ENCODE measurements around the gene OLFM1. TPM values are rescaled to one million over a fixed set of nuclear protein-coding genes. Genes with fewer than 3 reads are reported as not detected.
"Not testable (repeated sequence)": the region's sequence is repeated elsewhere in the genome, so short reads cannot be mapped to it uniquely, and the experiment has no call there.

Gene OLFM1
- total and polyA plus RNA-seq, 3 experiments from 2014 or later: not detected

- H3K36me3 ChIP-seq (ENCODE audit: insufficient read depth, low read length); H3K4me3 Mint-ChIP-seq; H3K27ac ChIP-seq (ENCODE audit: low read depth, low read length); POLR2A ChIA-PET; H3K4me3 ChIP-seq (ENCODE audit: low read length); H3K36me3 Mint-ChIP-seq; H3K27me3 ChIP-seq (ENCODE audit: insufficient read depth, low read length, poor library complexity, severe bottlenecking); CTCF ChIA-PET; H3K9me3 ChIP-seq (ENCODE audit: low read length); DNase-seq; H3K4me1 Mint-ChIP-seq; H3K4me1 ChIP-seq (ENCODE audit: insufficient read depth, low read length); H3K27ac Mint-ChIP-seq: not testable (repeated sequence)
- H3K27me3 Mint-ChIP-seq: peaks cover 13 to 16% of the 10 kb centered on the region in 2 donors
- H3K9me3 Mint-ChIP-seq: peaks cover 5 to 15% (median 7%) of the 10 kb centered on the region in 5 donors
These were observed 23.6 kb upstream of the OLFM1 start for GRCh38 chr9:135063888-135064287.

DNA sequence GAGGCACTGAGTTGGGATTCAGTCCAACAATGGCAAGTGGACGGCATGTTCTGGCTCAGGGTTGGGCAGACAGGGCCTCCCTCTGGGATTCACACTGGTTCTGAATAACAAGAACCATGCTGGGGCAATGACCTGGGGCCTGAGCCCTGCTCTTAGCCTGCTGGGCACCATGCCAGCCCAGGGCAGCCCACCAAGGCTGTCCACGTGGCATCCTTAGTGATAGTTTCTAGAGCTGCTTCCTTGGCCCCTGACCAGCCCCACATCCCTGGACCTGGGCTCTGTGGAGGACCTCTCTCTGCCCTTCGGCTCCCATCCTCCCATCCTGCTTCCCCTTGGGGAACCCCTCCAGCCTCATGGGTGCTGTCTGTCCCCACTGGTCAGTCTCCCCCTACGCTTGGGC, 22.3 kb upstream of the OLFM1 start:
- H3K4me1 ChIP-seq (ENCODE audit: insufficient read depth, low read length): no peaks in the 10 kb centered on the region
- no peak overlapping the region for H3K27ac Mint-ChIP-seq
- H3K27ac ChIP-seq (ENCODE audit: low read depth, low read length): no peak overlapping the region
- H3K36me3 Mint-ChIP-seq: no peaks in the 10 kb centered on the region
- ChIA-PET CTCF (no interaction called here), POLR2A (no interaction called here)
- peaks cover 5 to 15% (median 7%) of the 10 kb centered on the region in 5 donors for H3K9me3 Mint-ChIP-seq
- H3K4me3 Mint-ChIP-seq: no peak overlapping the region
- DNase-seq: no peak
- H3K4me3 ChIP-seq (ENCODE audit: low read length): no peak overlapping the region
- H3K4me1 Mint-ChIP-seq: no peaks in the 10 kb centered on the region
- H3K9me3 ChIP-seq (ENCODE audit: low read length): no peaks in the 10 kb centered on the region
- H3K27me3 Mint-ChIP-seq: peaks cover 13 to 17% of the 10 kb centered on the region in 2 donors
- H3K36me3 ChIP-seq (ENCODE audit: insufficient read depth, low read length): no peaks in the 10 kb centered on the region
- H3K27me3 ChIP-seq (ENCODE audit: insufficient read depth, low read length, poor library complexity, severe bottlenecking): no peaks in the 10 kb centered on the region

- Histone ChIP-seq H3K4me1 (ENCODE audit: insufficient read depth, low read length) (no peaks in the 10 kb centered on the region), H3K27me3 (ENCODE audit: insufficient read depth, low read length, poor library complexity, severe bottlenecking) (no peaks in the 10 kb centered on the region), H3K4me3 (ENCODE audit: low read length) (no peak overlapping the region), H3K36me3 (ENCODE audit: insufficient read depth, low read length) (no peaks in the 10 kb centered on the region), H3K9me3 (ENCODE audit: low read length) (no peaks in the 10 kb centered on the region), H3K27ac (ENCODE audit: low read depth, low read length) (no peak overlapping the region)
- H3K4me1 Mint-ChIP-seq: no peaks in the 10 kb centered on the region
- POLR2A ChIA-PET: no interaction called here
- H3K27me3 Mint-ChIP-seq: peaks cover 13 to 16% of the 10 kb centered on the region in 2 donors
- H3K9me3 Mint-ChIP-seq: peaks cover 5 to 15% (median 7%) of the 10 kb centered on the region in 5 donors
- H3K27ac Mint-ChIP-seq: no peak overlapping the region
- H3K36me3 Mint-ChIP-seq: no peaks in the 10 kb centered on the region
- H3K4me3 Mint-ChIP-seq: no peak overlapping the region
- CTCF ChIA-PET: no interaction called here
- no peak for DNase-seq
These were observed 21.7 kb upstream of the OLFM1 start for GRCh38 chr9:135065804-135066203.

- Histone ChIP-seq H3K27ac (ENCODE audit: low read depth, low read length) (no peak overlapping the region), H3K9me3 (ENCODE audit: low read length) (no peaks in the 10 kb centered on the region), H3K4me1 (ENCODE audit: insufficient read depth, low read length) (no peaks in the 10 kb centered on the region), H3K4me3 (ENCODE audit: low read length) (no peak overlapping the region), H3K27me3 (ENCODE audit: insufficient read depth, low read length, poor library complexity, severe bottlenecking) (no peaks in the 10 kb centered on the region), H3K36me3 (ENCODE audit: insufficient read depth, low read length) (no peaks in the 10 kb centered on the region)
- Mint-ChIP-seq H3K4me3 (no peak overlapping the region), H3K27ac (no peak overlapping the region), H3K36me3 (no peaks in the 10 kb centered on the region), H3K27me3 (peaks cover 13 to 16% of the 10 kb centered on the region in 2 donors), H3K9me3 (peaks cover 5 to 15% (median 7%) of the 10 kb centered on the region in 5 donors), H3K4me1 (no peaks in the 10 kb centered on the region)
- POLR2A ChIA-PET: no interaction called here
- CTCF ChIA-PET: no interaction called here
- no peak for DNase-seq
These were observed 21.2 kb upstream of the OLFM1 start for GRCh38 chr9:135066291-135066690.

DNA sequence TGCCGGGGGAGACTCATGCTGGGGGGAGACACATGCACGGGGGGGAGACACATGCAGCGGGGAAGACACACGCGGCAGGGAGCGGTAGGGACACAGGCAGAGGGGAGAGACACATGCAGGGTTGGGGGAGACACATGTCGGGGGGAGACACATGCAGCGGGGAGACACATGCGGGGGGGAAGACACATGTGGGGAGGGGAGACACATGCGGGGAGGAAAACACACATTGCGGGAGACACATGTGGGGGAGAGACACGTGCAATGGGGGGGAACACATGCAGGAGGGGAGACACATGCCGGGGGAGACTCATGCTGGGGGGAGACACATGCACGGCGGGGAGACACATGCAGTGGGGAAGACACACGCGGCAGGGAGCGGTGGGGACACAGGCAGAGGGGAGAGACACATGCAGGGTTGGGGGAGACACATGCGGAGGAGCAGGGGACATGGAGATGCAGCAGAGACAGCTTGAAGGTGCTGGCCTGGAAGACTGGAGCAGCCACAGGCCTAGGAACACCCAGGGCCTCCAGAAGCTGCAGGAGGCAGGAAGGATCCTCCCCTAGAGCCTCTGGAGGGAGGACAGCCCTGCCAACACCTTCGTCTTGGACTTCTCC, 20.3 kb upstream of the OLFM1 start:
- CTCF ChIA-PET: no interaction called here
- Histone ChIP-seq H3K4me3 (ENCODE audit: low read length) (no peak overlapping the region), H3K9me3 (ENCODE audit: low read length) (no peaks in the 10 kb centered on the region), H3K4me1 (ENCODE audit: insufficient read depth, low read length) (no peaks in the 10 kb centered on the region), H3K27me3 (ENCODE audit: insufficient read depth, low read length, poor library complexity, severe bottlenecking) (no peaks in the 10 kb centered on the region), H3K36me3 (ENCODE audit: insufficient read depth, low read length) (no peaks in the 10 kb centered on the region), H3K27ac (ENCODE audit: low read depth, low read length) (no peak overlapping the region)
- H3K4me1 Mint-ChIP-seq: no peaks in the 10 kb centered on the region
- peaks cover 13 to 15% of the 10 kb centered on the region in 2 donors for H3K27me3 Mint-ChIP-seq
- DNase-seq: no peak
- H3K9me3 Mint-ChIP-seq: peaks cover 5 to 15% (median 7%) of the 10 kb centered on the region in 5 donors
- H3K27ac Mint-ChIP-seq: no peak overlapping the region
- H3K36me3 Mint-ChIP-seq: no peaks in the 10 kb centered on the region
- POLR2A ChIA-PET: no interaction called here
- H3K4me3 Mint-ChIP-seq: no peak overlapping the region

DNA sequence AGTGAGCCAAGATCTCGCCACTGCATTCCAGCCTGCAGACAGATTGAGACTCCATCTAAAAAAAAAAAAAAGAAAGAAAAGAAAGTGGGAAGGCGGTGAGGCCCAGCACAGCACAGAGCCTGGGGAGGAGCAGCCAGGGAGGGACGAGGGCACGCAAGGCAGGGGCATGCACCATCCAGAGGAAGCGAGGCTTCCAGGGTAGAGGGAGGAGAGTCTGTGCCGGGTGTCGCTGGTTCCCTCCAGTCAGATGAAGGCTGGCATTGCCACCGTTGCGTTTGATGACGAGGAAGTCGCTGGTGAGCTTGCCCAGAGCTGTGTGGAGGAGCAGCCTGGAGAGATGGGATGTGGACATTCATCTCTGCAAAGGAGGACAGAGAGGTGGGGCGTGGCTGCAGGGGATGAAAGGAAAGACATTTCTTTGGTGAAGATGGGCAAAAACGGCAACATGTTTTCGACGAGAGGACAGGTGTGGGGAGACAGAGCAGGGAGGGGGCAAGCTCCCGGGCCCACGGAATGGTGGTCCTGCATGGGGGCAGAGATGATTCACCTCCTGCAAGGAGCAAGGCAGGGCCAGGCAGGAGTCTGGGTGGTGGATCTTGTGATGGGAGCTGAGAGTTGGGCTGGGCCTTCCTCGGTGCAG, 18.6 kb upstream of the OLFM1 start:
- Mint-ChIP-seq H3K9me3 (peaks cover 3 to 10% (median 6%) of the 10 kb centered on the region in 5 donors), H3K4me1 (no peaks in the 10 kb centered on the region), H3K27ac (no peak overlapping the region), H3K36me3 (no peaks in the 10 kb centered on the region), H3K4me3 (no peak overlapping the region), H3K27me3 (peaks cover 11 to 16% of the 10 kb centered on the region in 2 donors)
- Histone ChIP-seq H3K9me3 (ENCODE audit: low read length) (no peaks in the 10 kb centered on the region), H3K36me3 (ENCODE audit: insufficient read depth, low read length) (no peaks in the 10 kb centered on the region), H3K27ac (ENCODE audit: low read depth, low read length) (no peak overlapping the region), H3K4me3 (ENCODE audit: low read length) (no peak overlapping the region), H3K27me3 (ENCODE audit: insufficient read depth, low read length, poor library complexity, severe bottlenecking) (no peaks in the 10 kb centered on the region), H3K4me1 (ENCODE audit: insufficient read depth, low read length) (no peaks in the 10 kb centered on the region)
- DNase-seq: peak in 1 of 5 donors; percentile 6
- CTCF ChIA-PET: no interaction called here
- POLR2A ChIA-PET: no interaction called here

- CTCF ChIA-PET: no interaction called here
- H3K4me3 ChIP-seq (ENCODE audit: low read length): no peak overlapping the region
- peaks cover 12% of the 10 kb centered on the region in 2 donors for H3K27me3 Mint-ChIP-seq
- no peaks in the 10 kb centered on the region for H3K27me3 ChIP-seq (ENCODE audit: insufficient read depth, low read length, poor library complexity, severe bottlenecking)
- no peaks in the 10 kb centered on the region for H3K36me3 Mint-ChIP-seq
- H3K27ac Mint-ChIP-seq: no peak overlapping the region
- peak in 1 of 5 donors; percentile 30 for DNase-seq
- H3K36me3 ChIP-seq (ENCODE audit: insufficient read depth, low read length): no peaks in the 10 kb centered on the region
- peaks cover 0 to 5% (median 0%) of the 10 kb centered on the region in 5 donors for H3K9me3 Mint-ChIP-seq
- peaks cover 0 to under 1% (median 0%) of the 10 kb centered on the region in 3 donors for H3K4me1 Mint-ChIP-seq
- no peaks in the 10 kb centered on the region for H3K9me3 ChIP-seq (ENCODE audit: low read length)
- H3K27ac ChIP-seq (ENCODE audit: low read depth, low read length): no peak overlapping the region
- POLR2A ChIA-PET: no interaction called here
- no peak overlapping the region for H3K4me3 Mint-ChIP-seq
- no peaks in the 10 kb centered on the region for H3K4me1 ChIP-seq (ENCODE audit: insufficient read depth, low read length)
These were observed 17.8 kb upstream of the OLFM1 start for GRCh38 chr9:135069558-135070197.

DNA sequence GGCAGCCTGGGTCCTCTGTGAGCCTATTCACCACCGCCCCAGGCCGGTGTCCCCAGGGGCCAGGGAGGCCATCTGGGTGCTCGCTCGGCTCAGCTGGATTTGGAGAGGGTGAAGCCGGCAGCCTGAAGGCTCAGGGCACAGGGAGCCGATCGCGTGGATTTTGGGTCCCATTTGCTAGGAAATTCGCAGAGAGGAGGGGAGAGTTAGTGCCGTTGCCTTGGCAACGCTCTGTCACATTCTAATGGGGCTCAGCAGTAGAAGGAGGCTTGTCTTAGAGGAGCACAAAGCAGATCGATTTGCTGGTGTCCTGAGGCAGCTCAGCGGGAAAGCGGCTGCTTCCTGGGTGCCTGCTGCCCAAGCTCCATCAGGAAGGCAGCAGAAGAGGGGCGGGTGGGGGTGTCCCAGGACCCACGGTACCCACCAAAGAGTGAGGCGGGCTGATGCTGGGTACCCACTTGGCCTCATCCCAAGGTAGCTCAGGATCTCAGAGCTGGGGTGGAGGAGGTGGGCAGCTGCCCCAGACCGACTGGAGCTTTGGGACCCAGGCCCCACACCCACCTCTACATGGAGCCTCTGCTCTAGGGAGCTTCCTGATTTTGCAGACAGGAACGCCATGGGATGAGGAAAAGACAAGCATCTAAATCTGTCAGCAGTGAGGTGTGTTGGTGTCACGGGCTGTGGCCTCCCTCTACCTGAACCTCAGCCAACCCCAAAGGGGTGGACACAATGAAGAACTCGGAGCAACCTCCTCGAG, 17.1 kb upstream of the OLFM1 start:
- Histone ChIP-seq H3K27ac (ENCODE audit: low read depth, low read length) (no peak overlapping the region), H3K4me1 (ENCODE audit: insufficient read depth, low read length) (no peaks in the 10 kb centered on the region), H3K4me3 (ENCODE audit: low read length) (no peak overlapping the region), H3K36me3 (ENCODE audit: insufficient read depth, low read length) (no peaks in the 10 kb centered on the region), H3K27me3 (ENCODE audit: insufficient read depth, low read length, poor library complexity, severe bottlenecking) (no peaks in the 10 kb centered on the region), H3K9me3 (ENCODE audit: low read length) (no peaks in the 10 kb centered on the region)
- CTCF ChIA-PET: no interaction called here
- POLR2A ChIA-PET: no interaction called here
- Mint-ChIP-seq H3K9me3 (peaks cover 0 to 5% (median 0%) of the 10 kb centered on the region in 5 donors), H3K27ac (no peak overlapping the region), H3K36me3 (no peaks in the 10 kb centered on the region), H3K4me3 (no peak overlapping the region), H3K27me3 (peaks cover 14 to 15% of the 10 kb centered on the region in 2 donors), H3K4me1 (peaks cover 0 to 3% (median 0%) of the 10 kb centered on the region in 3 donors)
- DNase-seq: peak in 1 of 5 donors; percentile 26
